Measurements from ENCODE around the gene BCLAF3. TPM values are rescaled to one million over a fixed set of nuclear protein-coding genes. Genes with fewer than 3 reads are reported as not detected.

BCLAF3 gene
- total and polyA plus RNA-seq, 10 donors: 2.8 to 19.2 (median 11.0) TPM

- Histone ChIP-seq H3K4me3 (no peak overlapping the region), H3K9me3 (no peaks in the 10 kb centered on the region), H3K27ac (no peak overlapping the region), H3K4me1 (no peaks in the 10 kb centered on the region), H3K27me3 (replicated peaks in 1 of 7) (no peaks in the 10 kb centered on the region), H3K36me3 (no peaks in the 10 kb centered on the region)
- no peak for DNase-seq
- WGBS, 5 donors: 8 to 48% (median 20%) methylated on average over 2 of the region's 2 CpGs
- intact Hi-C loops (cut with DNase I; ENCODE audit: low total_unique reads): no loop called here
- TF ChIP-seq POLR2AphosphoS5 (IDR thresholded peaks at IDR 0.05): no peak
- TF ChIP-seq CTCF (IDR thresholded peaks at IDR 0.05 in 8 of 11, conservative IDR thresholded peaks at IDR 0.05 in 3 of 11): no peak
- no peak for TF ChIP-seq POLR2A (IDR thresholded peaks at IDR 0.05)
Observed at GRCh38 chrX:20029728-20030127, 38.9 kb upstream of the BCLAF3 start.

GRCh38 chrX:20028588-20028987 is 37.7 kb upstream of the BCLAF3 start:
- intact Hi-C loops (cut with DNase I; ENCODE audit: low total_unique reads): no loop called here
- 82 to 93% (median 87%) methylated on average over 8 of the region's 8 CpGs for WGBS, 5 donors
- TF ChIP-seq POLR2A (IDR thresholded peaks at IDR 0.05): no peak
- no peak for TF ChIP-seq CTCF (IDR thresholded peaks at IDR 0.05 in 8 of 11, conservative IDR thresholded peaks at IDR 0.05 in 3 of 11)
- TF ChIP-seq POLR2AphosphoS5 (IDR thresholded peaks at IDR 0.05): no peak

GRCh38 chrX:20026278-20026677 is 35.4 kb upstream of the BCLAF3 start:
- Histone ChIP-seq H3K9me3 (no peaks in the 10 kb centered on the region), H3K27ac (no peak overlapping the region), H3K36me3 (no peaks in the 10 kb centered on the region), H3K4me3 (no peak overlapping the region), H3K27me3 (replicated peaks in 1 of 7) (no peaks in the 10 kb centered on the region), H3K4me1 (no peaks in the 10 kb centered on the region)
- intact Hi-C loops (cut with DNase I; ENCODE audit: low total_unique reads): no loop called here
- DNase-seq: no peak
- no peak for TF ChIP-seq POLR2AphosphoS5 (IDR thresholded peaks at IDR 0.05)
- TF ChIP-seq CTCF (IDR thresholded peaks at IDR 0.05 in 8 of 11, conservative IDR thresholded peaks at IDR 0.05 in 3 of 11): no peak
- no peak for TF ChIP-seq POLR2A (IDR thresholded peaks at IDR 0.05)
- 20 to 47% (median 23%) methylated on average over 2 of the region's 2 CpGs for WGBS, 5 donors

More at GRCh38 chrX:20028588-20028987, 37.7 kb upstream of the BCLAF3 start:
- no peak overlapping the region for H3K4me3 ChIP-seq
- no peaks in the 10 kb centered on the region for H3K27me3 ChIP-seq (replicated peaks in 1 of 7)
- DNase-seq: no peak
- no peaks in the 10 kb centered on the region for H3K4me1 ChIP-seq
- no peak overlapping the region for H3K27ac ChIP-seq
- no peaks in the 10 kb centered on the region for H3K36me3 ChIP-seq
- no peaks in the 10 kb centered on the region for H3K9me3 ChIP-seq

GRCh38 chrX:20019672-20020365 is 29.0 kb upstream of the BCLAF3 start:
- peaks cover 0 to 27% (median 16%) of the 10 kb centered on the region in 8 donors for H3K9me3 ChIP-seq
- H3K27ac ChIP-seq: no peak overlapping the region
- intact Hi-C loops (cut with DNase I; ENCODE audit: low total_unique reads): no loop called here
- no peaks in the 10 kb centered on the region for H3K4me1 ChIP-seq
- no peaks in the 10 kb centered on the region for H3K36me3 ChIP-seq
- no peak for DNase-seq
- no peak overlapping the region for H3K4me3 ChIP-seq
- TF ChIP-seq POLR2A (IDR thresholded peaks at IDR 0.05): no peak
- TF ChIP-seq CTCF (IDR thresholded peaks at IDR 0.05 in 8 of 11, conservative IDR thresholded peaks at IDR 0.05 in 3 of 11): no peak
- no peak for TF ChIP-seq POLR2AphosphoS5 (IDR thresholded peaks at IDR 0.05)
- WGBS, 5 donors: 78 to 88% (median 85%) methylated on average over 6 of the region's 6 CpGs
- no peaks in the 10 kb centered on the region for H3K27me3 ChIP-seq (replicated peaks in 1 of 7)

Data from spleen (tissue), 11 donors.